C4-2B (cell line): ENCODE results near the gene MED13L.

Source experiments
- CTCF ChIP-seq: fragments of 450-650 bp; conservative IDR thresholded peaks from 2 replicates; pipeline ENCODE4 v1.5.1; 2017; ENCODE audit warnings: mild to moderate bottlenecking
- ZFX ChIP-seq: fragments of 450-650 bp; IDR thresholded peaks from 2 replicates; pipeline ENCODE4 v1.6.1; 2017

GRCh38 chr12:116278667-116279066 is 1.2 kb upstream of the MED13L start:
- TF ChIP-seq CTCF (no peak), ZFX (no peak)
